ENCODE measurements around the gene CAMK2A.

CAMK2A gene

GRCh38 chr5:150180241-150181026 is 109.1 kb downstream of the CAMK2A start:
- DNase-seq = no peak

DNA sequence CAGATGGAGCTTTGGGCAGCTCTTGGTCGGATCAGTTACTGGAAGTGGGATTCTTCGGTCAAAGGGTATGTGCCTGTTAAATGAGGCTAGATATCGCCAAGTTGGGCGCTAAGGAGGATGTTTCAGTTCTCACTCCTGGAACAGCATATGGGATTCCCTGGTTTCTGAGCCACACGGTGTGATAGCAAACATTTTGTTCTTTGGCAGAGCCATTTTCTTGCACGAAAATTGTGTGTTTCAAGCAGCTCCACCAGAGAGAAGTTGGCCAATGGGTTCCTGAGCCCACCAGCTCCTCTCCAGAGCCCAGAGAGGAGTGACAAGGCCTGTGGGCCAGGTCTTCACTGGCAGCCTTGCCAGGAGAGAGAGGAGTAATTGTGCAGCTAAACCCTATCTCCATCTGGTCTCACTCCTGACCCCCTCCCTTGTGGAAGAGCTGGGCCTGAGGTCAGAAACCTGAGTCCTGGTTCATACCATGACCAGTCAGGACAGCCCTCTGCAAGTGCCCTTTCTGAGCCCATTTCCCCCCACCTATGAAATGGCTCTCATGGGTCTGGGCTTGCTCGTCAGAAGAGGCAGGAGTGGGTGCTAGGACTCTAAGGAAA is 110.5 kb downstream of the CAMK2A start:
- DNase-seq = no peak

GRCh38 chr5:150178262-150178661 is 111.3 kb downstream of the CAMK2A start:
- DNase-seq = no peak

GRCh38 chr5:150177721-150178120 is 111.9 kb downstream of the CAMK2A start:
- no peak for DNase-seq

DNA sequence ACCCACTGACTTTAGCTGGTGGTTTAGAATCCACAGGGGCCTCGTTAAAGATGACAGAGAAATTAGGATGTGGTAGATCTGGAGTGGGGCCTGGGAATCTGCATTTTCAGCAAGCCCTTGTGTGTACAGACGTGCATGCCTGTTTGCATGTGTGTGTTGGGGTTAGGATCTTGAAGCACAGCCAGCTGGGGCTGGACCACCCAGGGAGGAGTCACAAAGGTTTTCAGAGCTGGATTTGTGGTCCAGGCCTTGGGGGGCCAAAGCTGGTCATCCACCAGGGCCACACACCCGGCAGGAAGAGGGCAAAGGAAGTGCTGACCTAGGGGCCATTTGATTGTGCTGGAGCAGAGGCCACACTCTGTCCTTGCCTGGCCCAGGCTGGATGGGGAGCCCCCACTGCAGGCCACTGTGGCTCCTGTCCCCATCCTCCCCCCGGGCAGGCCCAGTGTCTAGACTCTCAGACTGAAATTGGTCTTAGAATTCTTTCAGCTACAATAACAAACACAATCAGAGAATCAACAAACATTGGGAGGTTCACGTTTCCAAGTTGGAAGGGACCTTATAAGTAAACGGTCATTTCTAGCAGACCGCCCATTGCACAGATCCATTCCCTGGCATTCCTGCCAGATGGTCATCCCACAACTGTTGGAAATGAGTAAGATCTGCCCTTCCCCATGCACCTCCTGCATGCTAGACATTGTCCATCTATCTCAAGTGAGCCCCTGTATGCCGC is 112.7 kb downstream of the CAMK2A start:
- no peak for DNase-seq

GRCh38 chr5:150175536-150175935 is 114.0 kb downstream of the CAMK2A start:
- DNase-seq = no peak

- DNase-seq = no peak
Measured at GRCh38 chr5:150175076-150175475, 114.5 kb downstream of the CAMK2A start.

- DNase-seq = no peak
Measured at GRCh38 chr5:150174285-150174684, 115.3 kb downstream of the CAMK2A start.

DNA sequence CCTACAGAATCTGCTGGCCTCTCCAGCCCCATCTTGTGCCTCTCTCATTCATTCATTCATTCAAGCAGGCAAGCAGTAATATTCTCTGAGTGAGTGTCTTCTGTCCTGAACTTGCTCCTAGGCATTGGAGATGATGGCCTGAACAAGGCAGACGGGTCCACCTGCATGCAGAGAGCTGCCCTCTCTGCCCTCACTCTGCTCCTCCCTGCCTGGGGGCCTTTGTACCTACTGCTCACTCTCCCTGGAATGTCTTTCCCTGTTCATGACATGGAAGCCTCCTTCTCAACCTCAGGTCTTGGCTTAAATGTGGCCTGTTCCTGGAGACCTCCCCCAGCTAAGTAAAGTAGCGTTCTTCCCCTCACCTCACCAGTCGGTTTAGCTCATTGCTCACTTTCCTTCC is 116.4 kb downstream of the CAMK2A start:
- DNase-seq = no peak

GRCh38 chr5:150172556-150172955 is 117.0 kb downstream of the CAMK2A start:
- DNase-seq = no peak

DNA sequence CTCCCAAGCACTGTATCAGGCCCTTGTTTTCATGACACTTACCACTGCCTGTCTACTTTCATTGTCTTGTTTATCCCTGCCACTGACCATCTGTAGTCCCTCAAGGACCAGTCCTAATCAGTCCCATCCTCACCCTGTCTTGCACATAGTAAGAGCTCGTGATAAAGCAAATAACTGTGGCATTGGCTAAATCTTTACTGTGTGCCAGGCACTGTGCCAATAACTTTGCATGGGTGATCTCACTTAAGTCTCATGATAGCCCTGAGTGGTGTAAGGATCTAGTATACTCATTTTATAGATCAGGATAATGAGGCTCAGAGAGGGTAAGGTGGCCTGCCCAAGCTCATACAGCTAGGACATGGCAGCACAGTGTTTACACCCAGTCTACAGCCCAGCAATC is 117.4 kb downstream of the CAMK2A start:
- DNase-seq = no peak

Data from DMS79 treated with DMSO at 0.1 percent for 48 hours (cell line).